ENCODE measurements around the gene NPLOC4.

The NPLOC4 gene

DNA sequence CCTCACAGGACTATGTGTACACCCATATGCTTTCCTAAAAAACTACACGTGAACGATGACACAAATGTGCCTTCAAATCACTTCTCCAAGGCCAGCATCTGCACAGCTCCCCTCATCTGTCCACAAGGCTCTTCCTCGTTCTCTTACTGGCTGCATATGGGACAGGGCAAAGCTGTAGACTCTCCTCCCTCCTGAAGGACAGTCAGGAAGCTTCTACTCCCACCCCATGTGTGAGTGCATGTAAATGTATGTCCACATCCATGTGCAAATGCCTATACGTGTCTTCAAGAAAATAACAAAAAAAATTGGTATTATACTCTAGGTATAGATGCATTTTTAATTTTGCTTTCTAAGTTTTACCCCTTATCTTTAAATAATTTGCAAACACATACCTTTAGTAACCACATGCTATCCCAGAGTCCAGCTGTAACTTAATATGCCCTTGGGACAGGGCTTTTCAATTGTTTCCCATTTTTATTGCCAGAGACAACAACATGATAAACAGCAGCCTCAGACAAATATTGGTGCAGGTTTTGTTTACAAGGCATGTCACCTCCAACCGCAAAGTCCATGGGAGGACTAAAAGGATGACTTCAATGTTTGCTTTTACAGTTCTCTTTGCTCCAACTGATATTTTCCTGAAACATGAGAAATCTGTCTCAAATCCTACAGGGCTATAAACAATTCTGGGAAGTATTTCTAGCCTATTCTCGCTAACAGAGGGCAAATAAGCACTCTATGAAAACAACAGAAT is 53.1 kb downstream of the NPLOC4 start:
- Histone ChIP-seq H3F3A (ENCODE audit: low read depth) (no peaks in the 10 kb centered on the region), H3K9ac (ENCODE audit: low read depth, low read length, poor library complexity, severe bottlenecking) (no peak overlapping the region), H3K36me3 (ENCODE audit: insufficient read depth, low read length) (peaks cover 70% of the 10 kb centered on the region), H4K20me1 (ENCODE audit: insufficient read depth, low read length, poor library complexity, severe bottlenecking) (no peaks in the 10 kb centered on the region), H3K27me3 (ENCODE audit: insufficient read depth, low read length, poor library complexity, severe bottlenecking) (no peaks in the 10 kb centered on the region), H3K4me2 (ENCODE audit: low read depth, low read length, poor library complexity, severe bottlenecking) (no peak overlapping the region), H2AFZ (ENCODE audit: low read length) (no peak overlapping the region), H3K9me2 (replicated peaks; ENCODE audit: low read depth, low read length) (no peaks in the 10 kb centered on the region), H3K79me2 (ENCODE audit: insufficient read depth, low read length) (no peaks in the 10 kb centered on the region), H3K4me1 (ENCODE audit: insufficient read depth, low read length, poor library complexity, severe bottlenecking) (no peaks in the 10 kb centered on the region), H3K4me3 (ENCODE audit: low read length, poor library complexity, severe bottlenecking) (no peak overlapping the region), H3K9me3 (ENCODE audit: insufficient read depth, low read depth, low read length) (no peaks in the 10 kb centered on the region)
- no peak for TF ChIP-seq EZH2phosphoT487 (IDR thresholded peaks at IDR 0.05; ENCODE audit: borderline replicate concordance)

DNA sequence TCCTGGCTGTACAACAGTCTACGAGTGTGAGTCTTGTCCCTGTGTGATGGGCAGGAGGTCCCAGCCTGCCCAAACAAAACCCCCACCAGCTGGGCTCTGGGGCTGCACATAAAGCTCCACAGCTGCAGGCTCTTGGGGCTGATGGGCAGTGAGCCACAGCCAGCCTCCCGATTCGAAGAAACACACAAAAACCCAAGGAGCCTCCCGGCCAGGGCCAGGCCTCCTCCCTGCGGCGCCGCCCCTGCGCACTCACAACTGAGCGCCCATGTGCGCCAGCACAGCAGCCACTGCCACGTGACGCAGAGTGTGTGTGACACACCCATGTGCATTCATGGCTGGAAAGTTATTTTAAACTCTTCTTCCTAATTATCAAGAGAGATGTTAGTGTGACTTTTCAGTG is 54.2 kb downstream of the NPLOC4 start:
- no peaks in the 10 kb centered on the region for H4K20me1 ChIP-seq (ENCODE audit: insufficient read depth, low read length, poor library complexity, severe bottlenecking)
- H3K4me3 ChIP-seq (ENCODE audit: low read length, poor library complexity, severe bottlenecking): no peak overlapping the region
- no peaks in the 10 kb centered on the region for H3K9me2 ChIP-seq (replicated peaks; ENCODE audit: low read depth, low read length)
- H3K9me3 ChIP-seq (ENCODE audit: insufficient read depth, low read depth, low read length): no peaks in the 10 kb centered on the region
- no peak overlapping the region for H3K9ac ChIP-seq (ENCODE audit: low read depth, low read length, poor library complexity, severe bottlenecking)
- no peak overlapping the region for H2AFZ ChIP-seq (ENCODE audit: low read length)
- no peaks in the 10 kb centered on the region for H3K4me1 ChIP-seq (ENCODE audit: insufficient read depth, low read length, poor library complexity, severe bottlenecking)
- no peaks in the 10 kb centered on the region for H3F3A ChIP-seq (ENCODE audit: low read depth)
- no peak overlapping the region for H3K4me2 ChIP-seq (ENCODE audit: low read depth, low read length, poor library complexity, severe bottlenecking)
- H3K27me3 ChIP-seq (ENCODE audit: insufficient read depth, low read length, poor library complexity, severe bottlenecking): no peaks in the 10 kb centered on the region
- no peaks in the 10 kb centered on the region for H3K79me2 ChIP-seq (ENCODE audit: insufficient read depth, low read length)
- peaks cover 61% of the 10 kb centered on the region for H3K36me3 ChIP-seq (ENCODE audit: insufficient read depth, low read length)
- TF ChIP-seq, protein P1, sequence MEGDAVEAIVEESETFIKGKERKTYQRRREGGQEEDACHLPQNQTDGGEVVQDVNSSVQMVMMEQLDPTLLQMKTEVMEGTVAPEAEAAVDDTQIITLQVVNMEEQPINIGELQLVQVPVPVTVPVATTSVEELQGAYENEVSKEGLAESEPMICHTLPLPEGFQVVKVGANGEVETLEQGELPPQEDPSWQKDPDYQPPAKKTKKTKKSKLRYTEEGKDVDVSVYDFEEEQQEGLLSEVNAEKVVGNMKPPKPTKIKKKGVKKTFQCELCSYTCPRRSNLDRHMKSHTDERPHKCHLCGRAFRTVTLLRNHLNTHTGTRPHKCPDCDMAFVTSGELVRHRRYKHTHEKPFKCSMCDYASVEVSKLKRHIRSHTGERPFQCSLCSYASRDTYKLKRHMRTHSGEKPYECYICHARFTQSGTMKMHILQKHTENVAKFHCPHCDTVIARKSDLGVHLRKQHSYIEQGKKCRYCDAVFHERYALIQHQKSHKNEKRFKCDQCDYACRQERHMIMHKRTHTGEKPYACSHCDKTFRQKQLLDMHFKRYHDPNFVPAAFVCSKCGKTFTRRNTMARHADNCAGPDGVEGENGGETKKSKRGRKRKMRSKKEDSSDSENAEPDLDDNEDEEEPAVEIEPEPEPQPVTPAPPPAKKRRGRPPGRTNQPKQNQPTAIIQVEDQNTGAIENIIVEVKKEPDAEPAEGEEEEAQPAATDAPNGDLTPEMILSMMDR (conservative IDR thresholded peaks at IDR 0.05; ENCODE audit: low read length): no peak
- no peak for TF ChIP-seq EZH2phosphoT487 (IDR thresholded peaks at IDR 0.05; ENCODE audit: borderline replicate concordance)

DNA sequence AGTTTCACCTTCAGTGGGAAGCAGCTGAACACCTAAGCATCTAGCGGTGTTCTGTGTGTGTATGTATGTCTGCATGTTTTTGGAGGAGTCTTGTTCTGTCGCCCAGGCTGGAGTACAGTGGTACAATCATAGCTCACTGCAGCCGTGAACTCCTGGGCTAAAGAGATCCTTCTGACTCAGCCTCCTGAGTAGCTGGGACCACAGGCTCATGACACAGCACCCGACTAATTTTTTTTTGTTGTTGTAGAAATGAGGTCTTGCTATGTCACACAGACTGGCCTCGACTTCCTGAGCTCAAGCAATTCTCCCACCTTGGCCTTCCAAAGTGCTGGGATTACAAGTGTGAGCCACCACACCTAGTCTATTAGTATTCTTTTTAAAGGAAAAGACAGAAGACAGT is 54.6 kb downstream of the NPLOC4 start:
- H3K9me2 ChIP-seq (replicated peaks; ENCODE audit: low read depth, low read length): no peaks in the 10 kb centered on the region
- H3F3A ChIP-seq (ENCODE audit: low read depth): no peaks in the 10 kb centered on the region
- no peaks in the 10 kb centered on the region for H3K27me3 ChIP-seq (ENCODE audit: insufficient read depth, low read length, poor library complexity, severe bottlenecking)
- H3K9ac ChIP-seq (ENCODE audit: low read depth, low read length, poor library complexity, severe bottlenecking): no peak overlapping the region
- no peak overlapping the region for H2AFZ ChIP-seq (ENCODE audit: low read length)
- no peak for TF ChIP-seq EZH2phosphoT487 (IDR thresholded peaks at IDR 0.05; ENCODE audit: borderline replicate concordance)
- TF ChIP-seq, protein P1 (conservative IDR thresholded peaks at IDR 0.05; ENCODE audit: low read length): no peak
- no peaks in the 10 kb centered on the region for H4K20me1 ChIP-seq (ENCODE audit: insufficient read depth, low read length, poor library complexity, severe bottlenecking)
- peaks cover 65% of the 10 kb centered on the region for H3K36me3 ChIP-seq (ENCODE audit: insufficient read depth, low read length)
- no peaks in the 10 kb centered on the region for H3K9me3 ChIP-seq (ENCODE audit: insufficient read depth, low read depth, low read length)
- H3K4me3 ChIP-seq (ENCODE audit: low read length, poor library complexity, severe bottlenecking): no peak overlapping the region
- no peaks in the 10 kb centered on the region for H3K4me1 ChIP-seq (ENCODE audit: insufficient read depth, low read length, poor library complexity, severe bottlenecking)
- H3K4me2 ChIP-seq (ENCODE audit: low read depth, low read length, poor library complexity, severe bottlenecking): no peak overlapping the region
- no peaks in the 10 kb centered on the region for H3K79me2 ChIP-seq (ENCODE audit: insufficient read depth, low read length)

DNA sequence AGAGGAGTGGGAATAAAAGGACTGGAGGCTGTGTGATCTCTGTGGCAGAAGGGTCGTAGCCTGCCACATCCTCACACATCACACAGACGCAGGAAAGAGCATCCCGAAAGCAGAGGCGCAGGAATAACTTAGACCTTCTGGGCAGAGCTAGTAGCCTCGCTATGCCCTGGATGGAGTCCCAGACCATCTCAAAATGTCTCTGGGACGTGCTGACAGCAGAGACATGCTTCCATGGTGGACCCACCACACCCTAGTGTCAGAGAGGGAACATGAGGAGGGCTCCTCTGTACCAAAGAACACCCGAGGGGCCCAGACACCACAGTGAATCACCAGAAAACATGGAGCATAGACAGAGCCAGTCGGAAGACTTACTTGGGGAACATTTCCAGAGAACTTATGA is 55.2 kb downstream of the NPLOC4 start:
- Histone ChIP-seq H3K36me3 (ENCODE audit: insufficient read depth, low read length) (peaks cover 64% of the 10 kb centered on the region), H3K9me3 (ENCODE audit: insufficient read depth, low read depth, low read length) (no peaks in the 10 kb centered on the region), H3K79me2 (ENCODE audit: insufficient read depth, low read length) (no peaks in the 10 kb centered on the region), H3K4me2 (ENCODE audit: low read depth, low read length, poor library complexity, severe bottlenecking) (no peak overlapping the region), H3K9ac (ENCODE audit: low read depth, low read length, poor library complexity, severe bottlenecking) (no peak overlapping the region), H3K9me2 (replicated peaks; ENCODE audit: low read depth, low read length) (no peaks in the 10 kb centered on the region), H2AFZ (ENCODE audit: low read length) (no peak overlapping the region), H3K4me1 (ENCODE audit: insufficient read depth, low read length, poor library complexity, severe bottlenecking) (no peaks in the 10 kb centered on the region), H3K27me3 (ENCODE audit: insufficient read depth, low read length, poor library complexity, severe bottlenecking) (no peaks in the 10 kb centered on the region), H3F3A (ENCODE audit: low read depth) (no peaks in the 10 kb centered on the region), H4K20me1 (ENCODE audit: insufficient read depth, low read length, poor library complexity, severe bottlenecking) (no peaks in the 10 kb centered on the region), H3K4me3 (ENCODE audit: low read length, poor library complexity, severe bottlenecking) (no peak overlapping the region)
- no peak for TF ChIP-seq EZH2phosphoT487 (IDR thresholded peaks at IDR 0.05; ENCODE audit: borderline replicate concordance)
- TF ChIP-seq, protein P1 (conservative IDR thresholded peaks at IDR 0.05; ENCODE audit: low read length): no peak

All from Loucy (cell line).